GM23338 (cell line): ENCODE data around the gene HINT2.

Experiments
- CREB1 ChIP-seq: fragments of 250-450 bp; sonication (Bioruptor Pico); IDR thresholded peaks from 2 replicates; pipeline ENCODE4 v1.5.0; 2020; ENCODE audit warnings: low read depth, mild to moderate bottlenecking, moderate library complexity
- EZH2 ChIP-seq: fragments of 200-600 bp; sonication (generic); IDR thresholded peaks from one replicate; pipeline ENCODE4 v1.8.0; 2017; ENCODE audit warnings: antibody characterized with exemption, mild to moderate bottlenecking, low read depth; ENCODE audit not compliant: unreplicated experiment
- EZH2phosphoT487 ChIP-seq: fragments of 200-600 bp; sonication (generic); IDR thresholded peaks from one replicate; pipeline ENCODE4 v1.8.1; 2018; ENCODE audit warnings: antibody characterized with exemption; ENCODE audit not compliant: unreplicated experiment
- POLR2AphosphoS5 ChIP-seq: IDR thresholded peaks from 2 replicates; pipeline ENCODE4 v1.6.1; 2016; ENCODE audit warnings: antibody characterized with exemption, low read depth
- ZNF114 ChIP-seq: fragments of 250-450 bp; sonication (Bioruptor Pico); IDR thresholded peaks from 2 replicates; pipeline ENCODE4 v1.5.0; 2020; ENCODE audit warnings: mild to moderate bottlenecking, moderate library complexity
- TF ChIP-seq, protein P1 (sequence below), 2 experiments: fragments of 200-600 bp in 1 of 2; sonication (generic) in 1 of 2; conservative IDR thresholded peaks; 2 replicates each; pipeline versions ENCODE4 v1.5.1 to v1.6.1; 2016 to 2017; ENCODE audit warnings: antibody characterized with exemption in 2 of 2, low read depth in 2 of 2, mild to moderate bottlenecking in 2 of 2, moderate library complexity in 1 of 2
- TF ChIP-seq, protein P2 (sequence below): IDR thresholded peaks from one replicate; pipeline ENCODE4 v1.6.1; 2018; ENCODE audit warnings: antibody characterized with exemption; ENCODE audit not compliant: unreplicated experiment
- TF ChIP-seq, protein P3 (sequence below): IDR thresholded peaks from 2 replicates; pipeline ENCODE4 v1.6.1; 2016; ENCODE audit warnings: antibody characterized with exemption

DNA sequence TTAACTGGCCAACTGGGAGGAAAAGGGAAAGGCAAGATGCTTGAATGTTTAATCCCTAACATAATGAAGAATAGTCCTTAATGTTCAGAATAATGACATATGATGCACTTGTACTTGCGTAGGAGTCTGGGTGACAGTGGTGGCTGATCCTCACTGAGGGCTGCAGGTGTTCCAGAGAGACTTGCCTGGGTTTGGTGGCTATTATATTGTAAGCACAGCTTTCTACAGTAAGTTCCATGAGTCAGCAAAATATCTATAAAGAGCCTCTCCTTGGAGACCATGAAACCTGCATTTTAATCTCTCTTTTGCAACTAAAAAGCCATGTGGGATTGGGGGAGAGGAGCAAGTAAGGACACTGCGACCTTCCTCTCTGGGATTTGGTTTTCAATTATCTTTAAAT lies 25.3 kb downstream of the HINT2 start:
- TF ChIP-seq, protein P1, sequence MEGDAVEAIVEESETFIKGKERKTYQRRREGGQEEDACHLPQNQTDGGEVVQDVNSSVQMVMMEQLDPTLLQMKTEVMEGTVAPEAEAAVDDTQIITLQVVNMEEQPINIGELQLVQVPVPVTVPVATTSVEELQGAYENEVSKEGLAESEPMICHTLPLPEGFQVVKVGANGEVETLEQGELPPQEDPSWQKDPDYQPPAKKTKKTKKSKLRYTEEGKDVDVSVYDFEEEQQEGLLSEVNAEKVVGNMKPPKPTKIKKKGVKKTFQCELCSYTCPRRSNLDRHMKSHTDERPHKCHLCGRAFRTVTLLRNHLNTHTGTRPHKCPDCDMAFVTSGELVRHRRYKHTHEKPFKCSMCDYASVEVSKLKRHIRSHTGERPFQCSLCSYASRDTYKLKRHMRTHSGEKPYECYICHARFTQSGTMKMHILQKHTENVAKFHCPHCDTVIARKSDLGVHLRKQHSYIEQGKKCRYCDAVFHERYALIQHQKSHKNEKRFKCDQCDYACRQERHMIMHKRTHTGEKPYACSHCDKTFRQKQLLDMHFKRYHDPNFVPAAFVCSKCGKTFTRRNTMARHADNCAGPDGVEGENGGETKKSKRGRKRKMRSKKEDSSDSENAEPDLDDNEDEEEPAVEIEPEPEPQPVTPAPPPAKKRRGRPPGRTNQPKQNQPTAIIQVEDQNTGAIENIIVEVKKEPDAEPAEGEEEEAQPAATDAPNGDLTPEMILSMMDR (conservative IDR thresholded peaks at IDR 0.05; ENCODE audit: low read depth in 2 of 2), result no peak
- TF ChIP-seq POLR2AphosphoS5 (no peak), EZH2 (no peak), ZNF114 (CRISPR knock-in tag) (no peak), CREB1 (CRISPR knock-in tag) (no peak), EZH2phosphoT487 (no peak)
- TF ChIP-seq, protein P2, sequence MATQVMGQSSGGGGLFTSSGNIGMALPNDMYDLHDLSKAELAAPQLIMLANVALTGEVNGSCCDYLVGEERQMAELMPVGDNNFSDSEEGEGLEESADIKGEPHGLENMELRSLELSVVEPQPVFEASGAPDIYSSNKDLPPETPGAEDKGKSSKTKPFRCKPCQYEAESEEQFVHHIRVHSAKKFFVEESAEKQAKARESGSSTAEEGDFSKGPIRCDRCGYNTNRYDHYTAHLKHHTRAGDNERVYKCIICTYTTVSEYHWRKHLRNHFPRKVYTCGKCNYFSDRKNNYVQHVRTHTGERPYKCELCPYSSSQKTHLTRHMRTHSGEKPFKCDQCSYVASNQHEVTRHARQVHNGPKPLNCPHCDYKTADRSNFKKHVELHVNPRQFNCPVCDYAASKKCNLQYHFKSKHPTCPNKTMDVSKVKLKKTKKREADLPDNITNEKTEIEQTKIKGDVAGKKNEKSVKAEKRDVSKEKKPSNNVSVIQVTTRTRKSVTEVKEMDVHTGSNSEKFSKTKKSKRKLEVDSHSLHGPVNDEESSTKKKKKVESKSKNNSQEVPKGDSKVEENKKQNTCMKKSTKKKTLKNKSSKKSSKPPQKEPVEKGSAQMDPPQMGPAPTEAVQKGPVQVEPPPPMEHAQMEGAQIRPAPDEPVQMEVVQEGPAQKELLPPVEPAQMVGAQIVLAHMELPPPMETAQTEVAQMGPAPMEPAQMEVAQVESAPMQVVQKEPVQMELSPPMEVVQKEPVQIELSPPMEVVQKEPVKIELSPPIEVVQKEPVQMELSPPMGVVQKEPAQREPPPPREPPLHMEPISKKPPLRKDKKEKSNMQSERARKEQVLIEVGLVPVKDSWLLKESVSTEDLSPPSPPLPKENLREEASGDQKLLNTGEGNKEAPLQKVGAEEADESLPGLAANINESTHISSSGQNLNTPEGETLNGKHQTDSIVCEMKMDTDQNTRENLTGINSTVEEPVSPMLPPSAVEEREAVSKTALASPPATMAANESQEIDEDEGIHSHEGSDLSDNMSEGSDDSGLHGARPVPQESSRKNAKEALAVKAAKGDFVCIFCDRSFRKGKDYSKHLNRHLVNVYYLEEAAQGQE, result no peak
- TF ChIP-seq, protein P3, sequence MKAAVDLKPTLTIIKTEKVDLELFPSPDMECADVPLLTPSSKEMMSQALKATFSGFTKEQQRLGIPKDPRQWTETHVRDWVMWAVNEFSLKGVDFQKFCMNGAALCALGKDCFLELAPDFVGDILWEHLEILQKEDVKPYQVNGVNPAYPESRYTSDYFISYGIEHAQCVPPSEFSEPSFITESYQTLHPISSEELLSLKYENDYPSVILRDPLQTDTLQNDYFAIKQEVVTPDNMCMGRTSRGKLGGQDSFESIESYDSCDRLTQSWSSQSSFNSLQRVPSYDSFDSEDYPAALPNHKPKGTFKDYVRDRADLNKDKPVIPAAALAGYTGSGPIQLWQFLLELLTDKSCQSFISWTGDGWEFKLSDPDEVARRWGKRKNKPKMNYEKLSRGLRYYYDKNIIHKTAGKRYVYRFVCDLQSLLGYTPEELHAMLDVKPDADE, result no peak
